ENCODE measurements around the gene ARMH3.
A peak's percentile ranks its signal among the peaks of the same experiment; 100 is the strongest.
"Not testable (repeated sequence)": the region's sequence is repeated elsewhere in the genome, so short reads cannot be mapped to it uniquely, and the experiment has no call there.

Gene ARMH3

DNA sequence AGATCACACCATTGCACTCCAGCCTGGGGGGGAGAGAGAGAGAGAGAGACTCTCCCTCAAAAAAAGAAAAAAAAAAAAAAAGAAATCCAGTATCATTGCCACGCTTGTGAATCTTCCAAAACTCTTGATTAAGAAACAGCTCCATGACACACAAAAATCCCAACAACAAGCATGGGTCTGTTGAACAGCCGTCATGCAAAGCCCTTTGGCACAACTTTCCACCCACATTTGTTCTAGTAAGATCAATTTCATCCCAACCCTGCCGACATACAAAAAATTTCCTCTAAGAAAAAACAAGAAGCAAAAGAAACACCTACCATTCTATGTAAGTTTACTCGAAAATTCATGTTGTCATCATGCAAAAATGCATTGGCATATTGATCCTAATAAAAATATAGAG lies 62.8 kb downstream of the ARMH3 start:
- H3K27ac Mint-ChIP-seq, result no peak overlapping the region
- H3K36me3 Mint-ChIP-seq, result peaks cover 56 to 82% of the 10 kb centered on the region in 2 donors
- peaks cover 15 to 51% of the 10 kb centered on the region in 2 donors for H3K4me1 Mint-ChIP-seq
- DNase-seq, result no peak
- H3K9me3 Mint-ChIP-seq, result no peaks in the 10 kb centered on the region
- no peak overlapping the region for H3K4me3 Mint-ChIP-seq
- no peak for ATAC-seq (replicated peaks)
- no peaks in the 10 kb centered on the region for H3K27me3 Mint-ChIP-seq

DNA sequence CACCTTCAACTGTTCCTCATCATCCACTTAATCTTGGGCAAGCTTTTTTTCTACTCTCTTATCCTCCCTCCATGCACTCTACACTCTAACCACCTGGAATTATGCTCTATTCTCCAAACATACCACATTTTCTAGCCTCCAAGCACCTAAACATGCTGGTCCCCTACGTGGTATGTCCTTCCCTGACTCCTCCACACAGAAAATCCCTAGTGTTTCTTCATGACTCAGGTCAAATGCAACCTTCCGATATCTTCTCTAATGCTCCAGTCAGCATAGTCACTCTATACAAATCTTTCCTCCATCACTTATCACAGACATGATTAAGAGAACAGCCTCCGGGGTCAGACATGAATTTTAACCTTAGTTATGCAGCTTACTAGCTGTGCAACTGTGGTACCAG lies 68.8 kb downstream of the ARMH3 start:
- ATAC-seq (replicated peaks) (no peak), DNase-seq (no peak)
- no peaks in the 10 kb centered on the region for H3K9me3 Mint-ChIP-seq
- H3K36me3 Mint-ChIP-seq, result peaks cover 28 to 55% of the 10 kb centered on the region in 2 donors
- peak overlapping the region in 1 of 2 donors; percentile 1 for H3K4me3 Mint-ChIP-seq
- H3K27ac Mint-ChIP-seq, result peak overlapping the region; percentile 31
- H3K27me3 Mint-ChIP-seq, result no peaks in the 10 kb centered on the region
- peaks cover 13 to 19% of the 10 kb centered on the region in 2 donors for H3K4me1 Mint-ChIP-seq

DNA sequence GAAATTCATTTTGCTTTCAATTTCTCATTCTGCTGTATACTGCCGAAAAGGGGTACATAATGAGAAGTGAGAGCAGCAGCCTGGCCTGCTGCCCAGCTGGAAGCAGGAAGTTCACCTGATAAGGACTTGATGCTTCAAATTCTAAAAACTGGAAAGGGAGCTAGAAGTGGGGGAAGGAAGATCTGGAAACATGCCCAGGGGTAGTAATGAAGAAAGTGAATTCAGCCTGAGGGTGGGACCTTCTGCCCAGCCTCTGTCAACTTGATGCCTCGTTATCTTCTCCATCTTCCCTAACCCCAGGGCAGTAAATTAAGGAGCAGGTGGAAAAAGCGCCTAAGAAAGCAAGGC lies 69.4 kb downstream of the ARMH3 start:
- ATAC-seq (replicated peaks) (peak; percentile 71 to 82), DNase-seq (no peak)
- Mint-ChIP-seq H3K27me3 (no peaks in the 10 kb centered on the region), H3K4me3 (peak overlapping the region; percentile 27 to 66), H3K9me3 (no peaks in the 10 kb centered on the region), H3K36me3 (peaks cover 26 to 50% of the 10 kb centered on the region in 2 donors), H3K27ac (peak overlapping the region; percentile 82), H3K4me1 (peaks cover 13 to 19% of the 10 kb centered on the region in 2 donors)

DNA sequence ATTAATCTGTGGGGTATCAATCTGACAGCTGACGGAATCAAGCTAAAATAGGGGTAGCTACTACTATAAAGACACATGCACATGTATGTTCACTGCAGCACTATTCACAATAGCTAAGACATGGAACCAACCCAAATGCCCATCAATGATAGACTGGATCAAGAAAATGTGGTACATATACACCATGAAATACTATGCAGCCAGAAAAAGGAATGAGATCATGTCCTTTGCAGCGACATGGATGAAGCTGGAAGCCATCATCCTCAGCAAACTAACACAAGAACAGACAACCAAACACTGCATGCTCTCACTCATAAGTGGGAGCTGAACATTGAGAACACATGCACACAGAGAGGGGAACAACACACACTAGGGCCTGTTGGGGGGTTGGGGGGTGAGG lies 75.3 kb downstream of the ARMH3 start:
- H3K9me3 Mint-ChIP-seq; H3K4me3 Mint-ChIP-seq; DNase-seq; H3K27me3 Mint-ChIP-seq; ATAC-seq (replicated peaks): not testable (repeated sequence)
- Mint-ChIP-seq H3K4me1 (peaks cover 8 to 10% of the 10 kb centered on the region in 2 donors), H3K36me3 (peaks cover 20 to 39% of the 10 kb centered on the region in 2 donors), H3K27ac (peak overlapping the region; percentile 51)

DNA sequence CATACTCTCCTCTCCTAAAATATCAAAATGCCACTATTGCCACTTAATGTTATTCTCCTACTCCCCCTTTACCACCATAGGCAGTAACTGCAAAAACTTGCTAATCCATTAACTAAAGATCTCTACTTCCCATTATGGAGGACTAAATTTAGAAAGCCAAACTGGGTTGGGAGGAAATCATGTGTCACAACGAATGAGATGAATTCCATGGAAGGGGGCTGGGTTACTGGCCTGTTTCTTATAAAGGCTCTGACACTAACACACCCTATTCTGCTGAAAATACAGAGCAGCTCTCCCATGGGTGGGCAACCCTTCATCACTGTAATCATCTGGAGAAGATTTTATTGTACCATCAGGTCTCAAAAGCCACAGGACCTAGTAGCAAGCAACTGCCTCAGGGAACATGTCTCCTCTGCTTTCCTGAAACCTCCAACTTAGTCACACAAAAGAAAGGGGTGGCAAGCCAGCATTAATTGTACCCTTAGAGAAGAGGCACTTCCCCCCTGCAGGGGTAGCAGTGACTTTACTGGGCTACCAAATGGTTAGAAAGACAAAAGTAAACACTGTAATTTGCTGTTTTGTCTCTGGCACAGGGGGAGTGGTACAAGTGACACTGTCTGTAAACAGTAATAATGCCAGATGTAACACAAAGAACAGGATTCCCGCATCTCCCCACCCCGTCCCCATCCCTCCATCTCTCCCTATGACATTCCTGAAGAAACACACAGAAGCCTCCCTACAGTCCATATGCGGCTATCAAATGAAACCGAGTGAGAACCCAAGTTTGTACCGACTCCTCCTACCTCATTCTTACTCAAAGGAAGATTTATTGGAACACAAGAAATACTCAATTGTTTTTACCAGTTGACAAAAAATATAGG lies 81.6 kb downstream of the ARMH3 start:
- Mint-ChIP-seq H3K27me3 (no peaks in the 10 kb centered on the region), H3K27ac (peak overlapping the region; percentile 65), H3K9me3 (peaks cover 0 to 1% of the 10 kb centered on the region in 2 donors), H3K4me3 (peak overlapping the region; percentile 77 to 78), H3K36me3 (peaks cover 42 to 51% of the 10 kb centered on the region in 2 donors), H3K4me1 (peaks cover 34 to 58% of the 10 kb centered on the region in 2 donors)
- DNase-seq (no peak), ATAC-seq (replicated peaks) (peak in 1 of 2 donors; percentile 25)

DNA sequence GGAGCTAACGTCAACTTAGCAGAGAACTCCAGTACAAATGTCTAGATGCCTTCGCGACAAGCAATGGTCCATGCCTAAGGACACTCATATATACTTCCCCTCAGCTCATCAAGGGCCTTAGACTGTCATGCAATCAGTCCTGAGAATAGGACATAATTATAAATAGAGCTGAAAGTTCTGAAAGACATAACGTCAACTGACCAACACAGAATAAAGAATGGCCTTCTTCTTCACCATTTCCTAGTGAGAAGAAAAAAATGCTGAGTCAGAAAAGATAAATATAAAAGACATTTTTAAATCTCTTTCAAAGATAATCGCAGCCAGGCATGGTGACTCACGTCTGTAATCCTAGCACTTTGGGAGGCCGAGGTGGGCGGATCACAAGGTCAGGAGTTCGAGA lies 83.2 kb downstream of the ARMH3 start:
- Mint-ChIP-seq H3K4me3 (peak overlapping the region in 1 of 2 donors; percentile 78), H3K27ac (peak overlapping the region; percentile 65)

DNA sequence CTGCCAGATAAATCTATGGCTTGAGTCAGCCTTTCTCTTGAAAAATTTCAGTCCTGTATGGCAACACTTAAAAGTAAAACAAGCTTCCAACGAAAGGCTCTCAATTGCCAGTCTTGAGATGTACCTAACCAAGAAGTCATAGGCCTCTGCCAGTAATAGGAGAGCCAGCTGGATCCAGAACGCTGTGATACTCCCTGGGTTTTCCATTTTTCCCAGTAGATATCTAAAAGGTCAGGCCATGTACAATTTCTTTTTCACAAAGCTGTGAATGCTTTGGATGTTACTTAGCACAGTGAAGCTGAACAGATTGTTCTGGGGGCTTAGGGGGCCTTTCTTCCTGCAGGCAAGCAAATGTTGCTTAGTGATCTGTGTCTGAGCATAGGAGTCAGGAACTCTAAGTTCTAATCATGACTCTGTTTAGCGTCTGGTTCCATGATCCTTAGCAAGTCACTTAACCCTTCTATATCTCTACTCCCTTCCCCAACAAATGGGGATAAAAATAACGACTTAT lies 86.5 kb downstream of the ARMH3 start:
- no peak for DNase-seq
- Mint-ChIP-seq H3K27me3 (no peaks in the 10 kb centered on the region), H3K27ac (peak overlapping the region; percentile 78), H3K9me3 (no peaks in the 10 kb centered on the region), H3K4me1 (peaks cover 58 to 97% of the 10 kb centered on the region in 2 donors), H3K36me3 (peaks cover 39 to 49% of the 10 kb centered on the region in 2 donors), H3K4me3 (peak overlapping the region; percentile 6 to 44)
- peak; percentile 20 to 37 for ATAC-seq (replicated peaks)

More for the DNA sequence above, 83.2 kb downstream of the ARMH3 start:
- Mint-ChIP-seq H3K27me3 (no peaks in the 10 kb centered on the region), H3K36me3 (peaks cover 48 to 49% of the 10 kb centered on the region in 2 donors), H3K4me1 (peaks cover 43 to 74% of the 10 kb centered on the region in 2 donors), H3K9me3 (peaks cover 0 to 1% of the 10 kb centered on the region in 2 donors)
- DNase-seq (no peak), ATAC-seq (replicated peaks) (no peak)

DNA sequence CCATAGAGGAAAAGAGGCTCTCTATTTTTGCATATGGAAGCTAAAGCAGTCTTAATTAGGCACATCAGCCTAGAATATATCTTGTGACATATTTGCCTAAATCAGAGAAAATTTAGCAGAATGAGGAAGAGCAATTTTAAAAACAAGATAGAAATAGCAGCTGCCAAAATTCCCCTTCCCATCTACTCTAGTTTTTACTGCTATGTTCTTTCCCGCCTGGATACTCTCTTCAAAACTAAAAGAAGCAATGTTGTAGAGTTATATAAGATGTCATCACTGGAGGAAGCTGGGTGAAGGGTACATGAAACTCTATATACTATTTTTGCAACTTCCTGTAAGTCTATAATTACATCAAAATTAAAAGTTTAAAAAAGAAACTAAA lies 87.0 kb downstream of the ARMH3 start:
- Mint-ChIP-seq H3K27me3 (no peaks in the 10 kb centered on the region), H3K9me3 (no peaks in the 10 kb centered on the region), H3K4me1 (peaks cover 52 to 97% of the 10 kb centered on the region in 2 donors), H3K36me3 (peaks cover 37 to 53% of the 10 kb centered on the region in 2 donors), H3K4me3 (peak overlapping the region in 1 of 2 donors; percentile 50), H3K27ac (peak overlapping the region; percentile 78)
- ATAC-seq (replicated peaks) (peak; percentile 79 to 86), DNase-seq (no peak)

DNA sequence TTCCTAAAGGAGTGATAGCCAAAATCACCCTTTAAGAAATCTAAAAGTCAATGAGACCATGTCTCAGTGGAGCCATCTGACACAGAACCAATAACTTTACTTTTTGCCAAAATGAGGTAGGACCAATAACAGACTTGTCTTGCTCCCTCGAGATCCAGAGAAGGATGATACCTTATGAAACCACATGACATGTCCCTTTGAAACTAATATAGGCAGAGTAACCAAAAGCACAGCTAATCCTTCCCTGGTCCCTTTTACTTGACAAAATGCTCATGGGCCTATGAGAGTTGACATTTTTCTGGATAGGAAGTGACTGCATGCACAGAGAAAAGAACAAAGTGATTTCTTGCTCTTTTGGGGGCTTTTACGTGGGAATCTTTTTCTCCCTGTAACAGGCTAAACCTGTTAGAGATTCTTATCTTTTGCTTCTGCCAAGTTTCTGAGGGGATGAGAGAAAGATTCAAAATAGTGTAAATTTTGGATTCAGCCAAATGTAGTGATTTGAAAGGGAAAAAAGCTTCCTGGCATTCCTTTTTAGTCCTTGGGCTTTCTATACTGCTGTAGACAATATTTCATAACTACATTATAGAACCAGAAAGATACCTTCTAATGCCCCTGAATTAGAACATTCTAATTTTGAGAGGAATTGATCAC lies 87.6 kb downstream of the ARMH3 start:
- Mint-ChIP-seq H3K4me1 (peaks cover 49 to 96% of the 10 kb centered on the region in 2 donors), H3K27me3 (no peaks in the 10 kb centered on the region), H3K9me3 (no peaks in the 10 kb centered on the region), H3K36me3 (peaks cover 39 to 54% of the 10 kb centered on the region in 2 donors), H3K4me3 (peak overlapping the region; percentile 0 to 50), H3K27ac (peak overlapping the region; percentile 78)
- ATAC-seq (replicated peaks), result peak; percentile 33 to 51
- no peak for DNase-seq

DNA sequence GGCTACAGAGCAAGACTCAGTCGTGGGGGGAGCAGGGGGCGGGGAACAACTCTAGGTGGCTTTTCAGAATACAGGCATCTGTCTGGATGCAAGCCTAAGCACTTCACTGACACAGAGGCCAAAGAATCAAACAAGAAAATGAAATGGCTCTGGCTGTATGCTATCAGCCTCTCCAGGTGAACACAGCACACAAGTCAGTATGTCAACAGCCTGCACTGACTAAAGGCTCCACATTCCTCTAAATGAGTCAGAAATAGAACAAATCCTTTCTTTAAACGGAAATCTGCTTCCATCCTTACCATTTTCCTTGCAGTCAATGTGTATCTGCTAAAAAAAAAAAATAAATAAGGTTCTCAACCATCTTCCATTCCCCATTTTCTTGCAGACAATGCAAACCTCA lies 88.3 kb downstream of the ARMH3 start:
- Mint-ChIP-seq H3K36me3 (peaks cover 37 to 50% of the 10 kb centered on the region in 2 donors), H3K27ac (peak overlapping the region; percentile 78), H3K4me3 (no peak overlapping the region), H3K27me3 (no peaks in the 10 kb centered on the region), H3K4me1 (peaks cover 47 to 90% of the 10 kb centered on the region in 2 donors), H3K9me3 (no peaks in the 10 kb centered on the region)
- no peak for ATAC-seq (replicated peaks)
- no peak for DNase-seq

DNA sequence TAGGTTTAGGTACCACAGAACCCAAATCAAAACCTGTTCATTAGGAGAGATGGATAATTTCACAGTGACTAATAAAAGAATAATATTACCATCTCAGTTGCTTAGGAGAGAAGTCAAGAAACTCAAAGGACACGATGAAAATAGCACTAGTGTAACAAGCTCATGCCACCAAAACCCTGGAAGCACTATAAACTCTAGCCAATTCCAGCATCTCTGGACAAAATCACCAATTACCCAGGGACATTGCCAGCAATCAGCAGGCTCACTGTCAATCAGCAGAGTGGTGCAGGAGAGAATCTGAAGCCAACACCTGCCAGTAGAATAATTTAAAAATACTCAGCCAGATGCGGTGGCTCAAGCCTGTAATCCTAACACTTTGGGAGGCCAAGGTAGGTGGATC lies 88.9 kb downstream of the ARMH3 start:
- Mint-ChIP-seq H3K9me3 (no peaks in the 10 kb centered on the region), H3K27ac (peak overlapping the region; percentile 78), H3K27me3 (no peaks in the 10 kb centered on the region), H3K36me3 (peaks cover 37 to 48% of the 10 kb centered on the region in 2 donors), H3K4me3 (no peak overlapping the region), H3K4me1 (peaks cover 42 to 84% of the 10 kb centered on the region in 2 donors)
- ATAC-seq (replicated peaks), result no peak
- no peak for DNase-seq

DNA sequence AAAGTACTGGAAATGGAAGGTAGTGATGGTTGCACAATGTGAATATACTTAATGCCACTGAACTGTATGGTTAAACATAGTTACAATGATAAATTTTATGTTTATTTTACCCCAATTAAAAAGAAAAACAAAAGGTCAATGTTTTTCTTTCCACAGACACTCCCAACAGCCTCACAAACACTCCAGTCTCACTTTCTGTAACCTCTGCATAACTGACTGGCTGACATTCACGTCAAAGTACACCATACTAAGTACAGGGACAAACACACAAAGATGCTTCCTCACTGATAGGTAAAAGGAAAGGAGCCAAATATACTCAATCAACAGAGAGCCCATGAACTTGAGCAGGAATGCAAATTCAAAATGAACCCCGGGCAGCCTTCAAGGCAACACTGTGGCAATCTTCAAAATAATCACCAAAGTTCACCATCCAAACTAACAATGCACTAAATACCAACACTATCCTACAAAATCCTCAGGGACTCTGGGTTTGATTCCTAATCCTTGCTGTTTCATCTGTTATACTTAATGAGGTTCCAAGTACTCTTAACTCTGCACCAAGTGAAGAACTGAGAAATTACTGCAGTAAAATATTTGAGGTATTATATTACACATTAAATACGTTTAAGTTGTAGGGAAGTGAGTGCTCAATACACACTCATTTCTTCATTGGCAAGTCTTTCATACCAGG lies 90.8 kb downstream of the ARMH3 start:
- H3K4me3 Mint-ChIP-seq, result peak overlapping the region in 1 of 2 donors; percentile 13
- peaks cover 41 to 84% of the 10 kb centered on the region in 2 donors for H3K4me1 Mint-ChIP-seq
- H3K36me3 Mint-ChIP-seq, result peaks cover 34 to 54% of the 10 kb centered on the region in 2 donors
- H3K27ac Mint-ChIP-seq, result peak overlapping the region; percentile 44
- ATAC-seq (replicated peaks) (peak in 1 of 2 donors; percentile 5), DNase-seq (no peak)
- no peaks in the 10 kb centered on the region for H3K9me3 Mint-ChIP-seq
- H3K27me3 Mint-ChIP-seq, result no peaks in the 10 kb centered on the region

DNA sequence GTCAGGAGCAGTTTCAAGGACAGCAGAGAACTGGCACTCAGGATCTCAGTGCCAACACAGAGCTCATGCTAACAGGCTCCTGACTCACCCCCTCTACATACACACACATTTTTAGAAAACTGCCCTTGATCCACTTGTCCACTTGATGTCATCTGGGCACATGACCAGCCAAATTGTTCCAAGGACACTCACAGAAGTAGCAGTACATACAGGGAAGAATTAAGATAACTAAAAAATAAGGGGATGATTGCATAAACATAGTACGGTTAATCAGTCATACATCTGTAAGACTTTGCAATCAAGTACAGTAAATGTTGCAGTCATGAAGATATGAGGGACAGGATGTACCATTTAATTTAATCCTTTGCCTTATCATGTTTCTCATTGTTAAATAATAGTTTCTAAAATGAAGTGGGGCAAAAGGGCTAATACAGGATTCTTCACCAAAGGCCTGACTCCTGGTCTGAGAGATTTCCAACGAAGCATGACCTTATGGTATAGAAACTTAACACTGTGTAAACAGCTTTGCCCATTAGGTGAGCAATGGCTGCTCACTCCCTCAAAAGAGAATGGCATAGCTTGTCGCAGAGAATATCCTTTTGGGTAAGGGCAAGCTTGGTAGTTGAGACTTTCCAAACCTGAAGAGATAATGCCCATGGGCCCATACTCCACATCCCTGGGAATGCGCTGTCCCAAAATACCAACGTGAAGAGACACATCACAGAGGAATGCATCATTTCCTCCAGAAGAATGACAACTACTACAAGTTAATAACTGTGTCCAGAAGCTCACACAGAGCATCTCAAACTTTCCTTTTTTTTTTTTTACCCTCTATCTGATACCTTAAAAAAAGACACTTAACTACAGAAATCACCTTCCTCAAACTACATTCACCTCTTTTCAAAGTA lies 94.1 kb downstream of the ARMH3 start:
- Mint-ChIP-seq H3K27ac (no peak overlapping the region), H3K36me3 (peaks cover 29 to 58% of the 10 kb centered on the region in 2 donors), H3K9me3 (no peaks in the 10 kb centered on the region), H3K27me3 (no peaks in the 10 kb centered on the region), H3K4me3 (no peak overlapping the region), H3K4me1 (peaks cover 35 to 68% of the 10 kb centered on the region in 2 donors)
- DNase-seq, result no peak
- ATAC-seq (replicated peaks), result no peak
